Endodermal cell (in vitro differentiated cells): Measurements from ENCODE around the gene XKR7. TPM values are rescaled to one million over a fixed set of nuclear protein-coding genes. Genes with fewer than 3 reads are reported as not detected.
A peak's percentile ranks its signal among the peaks of the same experiment; 100 is the strongest.

Experiments
- DNase-seq: peaks from one replicate; pipeline ENCODE4 v3.0.0-alpha.2; 2017
- H3K27ac ChIP-seq: 2 replicates; pipeline ENCODE4 v1.5.1; 2013; ENCODE audit warnings: mild to moderate bottlenecking, low read depth, low read length, moderate library complexity
- H3K27me3 ChIP-seq: 2 replicates; pipeline ENCODE4 v1.6.1; 2013; ENCODE audit warnings: mild to moderate bottlenecking, low read length, moderate library complexity; ENCODE audit not compliant: insufficient read depth, control insufficient read depth, poor library complexity, severe bottlenecking
- H3K36me3 ChIP-seq: 2 replicates; pipeline ENCODE4 v1.7.0; 2013; ENCODE audit warnings: mild to moderate bottlenecking, low read length, moderate library complexity; ENCODE audit not compliant: control insufficient read depth, insufficient read depth
- H3K4me1 ChIP-seq: one replicate; pipeline ENCODE4 v1.7.0; 2013; ENCODE audit warnings: low read length; ENCODE audit not compliant: control insufficient read depth, insufficient read depth
- H3K4me3 ChIP-seq: 2 replicates; pipeline ENCODE4 v1.5.1; 2013; ENCODE audit warnings: mild to moderate bottlenecking, low read length, moderate library complexity
- H3K9ac ChIP-seq: 2 replicates; pipeline ENCODE4 v1.6.1; 2013; ENCODE audit warnings: mild to moderate bottlenecking, low read length, moderate library complexity; ENCODE audit not compliant: poor library complexity, severe bottlenecking; ENCODE audit errors: extremely low read depth
- H3K9me3 ChIP-seq: 2 replicates; pipeline ENCODE4 v1.6.1; 2013; ENCODE audit warnings: mild to moderate bottlenecking, low read length, moderate library complexity; ENCODE audit not compliant: control insufficient read depth
- H3K27ac Mint-ChIP-seq: 2 replicates; pipeline ENCODE4 v1.8.0; 2020; ENCODE audit warnings: mixed read lengths
- H3K27me3 Mint-ChIP-seq: 2 replicates; pipeline ENCODE4 v1.8.0; 2021; ENCODE audit warnings: mild to moderate bottlenecking, mixed read lengths; ENCODE audit not compliant: insufficient read depth
- H3K36me3 Mint-ChIP-seq: 2 replicates; pipeline ENCODE4 v1.8.0; 2020; ENCODE audit warnings: low read depth, mixed read lengths
- H3K4me1 Mint-ChIP-seq: 2 replicates; pipeline ENCODE4 v1.8.0; 2020; ENCODE audit warnings: mixed read lengths
- H3K4me3 Mint-ChIP-seq: 2 replicates; pipeline ENCODE4 v1.8.0; 2020; ENCODE audit warnings: mild to moderate bottlenecking, moderate library complexity, mixed read lengths
- H3K9me3 Mint-ChIP-seq: 2 replicates; pipeline ENCODE4 v1.8.0; 2020; ENCODE audit warnings: mild to moderate bottlenecking, mixed read lengths
- WGBS, 2 experiments: methylation state at CpG; one replicate each; pipeline versions ENCODE4 v1.1.5 to v1.1.7; 2013; ENCODE audit warnings: missing lambda C conversion rate in 2 of 2, mixed read lengths in 1 of 2; ENCODE audit not compliant: insufficient coverage in 1 of 2, insufficient read length in 1 of 2; 5-methylcytosine and 5-hydroxymethylcytosine counted together
- total RNA-seq, 2 donors: library from RNA; stranded (reverse); fragmentation: NEBNext Ultra II Directional in 1 of 2; extraction: Animal tissue kit (Norgen Biotek cat#: 25700) in 1 of 2; gene quantifications; 2 replicates in 1 of 2; 3 replicates in 1 of 2; pipeline ENCODE4 v1.2.1, GENCODE V29; 2021
- TF ChIP-seq, protein P1 (sequence below): fragments of 200-600 bp; sonication (generic); conservative IDR thresholded peaks from 2 replicates; pipeline ENCODE4 v1.5.0; 2021; ENCODE audit warnings: antibody characterized with exemption, mild to moderate bottlenecking

XKR7 gene
- total RNA-seq, 2 donors from 2014 or later = 2.7 to 3.1 TPM

DNA sequence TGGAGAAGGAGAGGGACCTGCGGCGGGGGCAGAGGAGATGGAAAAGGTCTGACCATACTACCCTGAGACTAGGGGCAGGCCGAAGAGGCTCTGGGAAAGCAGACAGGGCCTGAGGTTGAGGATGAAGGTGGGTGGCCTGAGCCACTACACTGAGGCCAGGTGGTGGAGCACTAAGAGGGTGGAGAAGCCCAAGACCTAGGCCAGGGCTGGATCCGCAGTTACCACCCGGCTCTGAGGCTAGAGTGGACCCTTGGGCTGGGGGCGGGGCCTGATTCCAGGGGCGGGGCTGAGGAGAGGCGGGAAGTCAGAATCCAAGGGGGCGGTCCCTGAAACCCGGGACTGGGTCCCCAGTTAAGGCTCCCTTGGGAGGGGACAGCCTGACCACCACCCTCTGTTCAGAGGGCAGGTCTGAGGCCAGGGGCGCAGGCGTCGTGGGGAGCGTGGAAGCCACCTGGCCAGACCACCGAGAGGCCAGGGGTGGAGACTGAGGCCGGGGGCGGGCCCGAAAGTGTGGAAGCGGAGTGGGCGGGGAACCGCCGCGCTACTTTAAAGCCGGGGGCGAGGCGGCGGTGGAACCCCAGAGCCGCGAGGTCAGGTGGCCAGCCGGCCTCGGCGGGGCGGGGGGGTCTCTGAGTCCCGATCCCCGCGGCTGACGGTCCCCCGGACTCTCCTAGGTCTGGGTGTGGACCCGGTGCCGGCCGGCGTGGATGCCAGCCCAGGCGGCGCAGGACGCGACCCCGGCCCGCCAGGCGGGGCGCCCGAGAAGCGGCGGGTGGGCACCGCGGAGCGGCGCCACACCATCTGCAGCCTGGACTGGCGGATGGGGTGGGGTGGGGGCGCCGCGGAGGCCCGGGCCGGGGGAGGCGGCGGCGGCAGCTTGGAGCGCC is 50.6 kb downstream of the XKR7 start:
- no peak overlapping the region for H3K27ac ChIP-seq
- no peaks in the 10 kb centered on the region for H3K36me3 Mint-ChIP-seq
- H3K9me3 Mint-ChIP-seq = no peaks in the 10 kb centered on the region
- H3K36me3 ChIP-seq = no peaks in the 10 kb centered on the region
- peak overlapping the region; percentile 96 for H3K27ac Mint-ChIP-seq
- TF ChIP-seq, protein P1, sequence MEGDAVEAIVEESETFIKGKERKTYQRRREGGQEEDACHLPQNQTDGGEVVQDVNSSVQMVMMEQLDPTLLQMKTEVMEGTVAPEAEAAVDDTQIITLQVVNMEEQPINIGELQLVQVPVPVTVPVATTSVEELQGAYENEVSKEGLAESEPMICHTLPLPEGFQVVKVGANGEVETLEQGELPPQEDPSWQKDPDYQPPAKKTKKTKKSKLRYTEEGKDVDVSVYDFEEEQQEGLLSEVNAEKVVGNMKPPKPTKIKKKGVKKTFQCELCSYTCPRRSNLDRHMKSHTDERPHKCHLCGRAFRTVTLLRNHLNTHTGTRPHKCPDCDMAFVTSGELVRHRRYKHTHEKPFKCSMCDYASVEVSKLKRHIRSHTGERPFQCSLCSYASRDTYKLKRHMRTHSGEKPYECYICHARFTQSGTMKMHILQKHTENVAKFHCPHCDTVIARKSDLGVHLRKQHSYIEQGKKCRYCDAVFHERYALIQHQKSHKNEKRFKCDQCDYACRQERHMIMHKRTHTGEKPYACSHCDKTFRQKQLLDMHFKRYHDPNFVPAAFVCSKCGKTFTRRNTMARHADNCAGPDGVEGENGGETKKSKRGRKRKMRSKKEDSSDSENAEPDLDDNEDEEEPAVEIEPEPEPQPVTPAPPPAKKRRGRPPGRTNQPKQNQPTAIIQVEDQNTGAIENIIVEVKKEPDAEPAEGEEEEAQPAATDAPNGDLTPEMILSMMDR = peak; percentile 29
- peaks cover 33% of the 10 kb centered on the region for H3K27me3 ChIP-seq
- DNase-seq = peak; percentile 99
- H3K27me3 Mint-ChIP-seq = peaks cover 67% of the 10 kb centered on the region
- peaks cover 10% of the 10 kb centered on the region for H3K4me1 Mint-ChIP-seq
- no peak overlapping the region for H3K9ac ChIP-seq
- H3K4me3 ChIP-seq = peak overlapping the region; percentile 77
- peak overlapping the region; percentile 78 for H3K4me3 Mint-ChIP-seq
- 0 to 1% methylated on average over 13 to 67 of the region's 67 CpGs for WGBS, 2 experiments
- no peaks in the 10 kb centered on the region for H3K9me3 ChIP-seq
- H3K4me1 ChIP-seq = no peaks in the 10 kb centered on the region

DNA sequence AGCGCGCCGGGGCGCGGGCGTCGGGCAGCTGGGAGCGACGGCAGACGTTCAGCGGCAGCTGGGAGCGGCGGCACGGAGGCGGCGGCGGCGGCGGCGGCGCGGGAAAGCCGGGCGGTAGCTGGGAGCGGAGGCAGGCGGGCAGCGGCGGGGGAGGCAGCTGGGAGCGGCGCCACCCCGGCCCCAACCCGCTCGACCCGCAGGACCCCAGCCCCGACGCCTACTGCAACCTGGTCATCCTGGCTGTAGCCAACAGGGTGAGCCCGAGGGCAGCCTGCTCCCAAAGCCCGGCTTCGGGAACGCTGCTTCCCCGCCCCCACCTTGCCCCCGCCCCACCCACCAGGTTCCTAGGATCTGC is 51.2 kb downstream of the XKR7 start:
- no peak overlapping the region for H3K27ac Mint-ChIP-seq
- H3K4me3 Mint-ChIP-seq = peak overlapping the region; percentile 78
- Histone ChIP-seq H3K27me3 (peaks cover 33% of the 10 kb centered on the region), H3K36me3 (no peaks in the 10 kb centered on the region), H3K4me3 (peak overlapping the region; percentile 61), H3K9ac (no peak overlapping the region), H3K9me3 (no peaks in the 10 kb centered on the region), H3K4me1 (no peaks in the 10 kb centered on the region), H3K27ac (no peak overlapping the region)
- no peaks in the 10 kb centered on the region for H3K36me3 Mint-ChIP-seq
- H3K27me3 Mint-ChIP-seq = peaks cover 70% of the 10 kb centered on the region
- TF ChIP-seq, protein P1 = peak; percentile 65
- no peaks in the 10 kb centered on the region for H3K9me3 Mint-ChIP-seq
- 0% methylated on average over 6 to 42 of the region's 42 CpGs for WGBS, 2 experiments
- peaks cover 16% of the 10 kb centered on the region for H3K4me1 Mint-ChIP-seq
- peak; percentile 91 for DNase-seq

DNA sequence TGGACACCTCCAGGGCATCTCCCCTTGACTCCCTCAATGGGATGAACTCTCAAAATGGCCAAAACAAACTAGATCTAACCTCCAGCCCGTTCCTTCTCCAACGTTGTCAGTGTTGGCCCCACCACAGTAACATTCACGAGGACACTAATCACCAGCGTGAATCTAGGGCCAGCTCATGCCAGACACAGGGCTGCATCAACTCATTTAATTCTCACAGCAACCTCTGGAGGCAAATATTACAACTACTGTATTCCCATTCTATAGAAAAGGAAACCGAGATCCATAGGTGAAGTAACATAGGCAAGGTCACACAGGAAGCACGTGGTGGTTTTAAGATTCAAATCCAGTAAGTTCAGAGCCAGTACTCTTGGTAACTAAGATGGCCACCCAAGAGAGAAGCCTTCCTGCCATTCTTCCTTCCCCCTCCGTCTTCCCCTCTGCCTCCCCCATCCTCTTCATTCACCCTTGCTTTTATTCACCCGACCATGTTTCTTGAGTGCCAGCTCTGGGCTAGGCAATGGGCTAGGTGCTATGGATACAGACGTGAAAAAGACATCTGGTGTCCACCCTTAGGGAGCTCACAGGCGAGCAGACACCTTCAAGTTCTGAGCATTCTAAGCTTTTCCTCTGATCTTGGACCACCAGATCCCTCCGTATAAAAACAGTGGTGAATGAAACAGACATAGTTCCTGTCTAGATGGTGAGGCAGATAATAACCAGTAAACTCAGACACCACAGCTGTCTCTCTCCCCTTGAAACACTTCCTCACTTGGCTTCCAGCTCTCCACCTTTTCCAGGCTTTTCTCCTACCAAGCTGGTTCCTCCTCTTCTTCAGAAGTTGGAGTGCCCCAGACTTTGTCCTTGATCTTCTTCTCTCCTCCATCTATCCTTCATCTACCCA is 51.9 kb downstream of the XKR7 start:
- H3K9me3 Mint-ChIP-seq = no peaks in the 10 kb centered on the region
- no peak overlapping the region for H3K9ac ChIP-seq
- H3K4me3 ChIP-seq = peak overlapping the region; percentile 61
- H3K9me3 ChIP-seq = no peaks in the 10 kb centered on the region
- no peak for DNase-seq
- TF ChIP-seq, protein P1 = no peak
- peaks cover 70% of the 10 kb centered on the region for H3K27me3 Mint-ChIP-seq
- peaks cover 19% of the 10 kb centered on the region for H3K4me1 Mint-ChIP-seq
- 72 to 83% methylated on average over 7 to 11 of the region's 11 CpGs for WGBS, 2 experiments
- H3K36me3 Mint-ChIP-seq = no peaks in the 10 kb centered on the region
- no peak overlapping the region for H3K27ac Mint-ChIP-seq
- peak overlapping the region; percentile 78 for H3K4me3 Mint-ChIP-seq
- H3K4me1 ChIP-seq = no peaks in the 10 kb centered on the region
- H3K27ac ChIP-seq = no peak overlapping the region
- H3K27me3 ChIP-seq = peaks cover 33% of the 10 kb centered on the region
- no peaks in the 10 kb centered on the region for H3K36me3 ChIP-seq
